A673 (cell line): ENCODE measurements around the gene GAB2. TPM values are rescaled to one million over a fixed set of nuclear protein-coding genes. Genes with fewer than 3 reads are reported as not detected.

ENCODE experiments used
- BruUV-seq: library from RNA; stranded (reverse); fragments of 400-500 nt; replicated peaks from 2 replicates; lab custom pipeline; 2021; lab: Mats Ljungman, UMichigan
- CTCF ChIA-PET: fragments of 300-600 bp; sonication (Branson Sonifier 250); formaldehyde crosslinking; loops from one replicate; lab custom pipeline; 2022; ENCODE audit warnings: antibody characterized with exemption; lab: Charles Lee
- POLR2A ChIA-PET: fragments of 300-600 bp; sonication (Branson Sonifier 250); formaldehyde crosslinking; loops from one replicate; lab custom pipeline; 2022; ENCODE audit warnings: antibody characterized with exemption; ENCODE audit not compliant: low non-redundant PET; lab: Charles Lee
- DNase-seq: peaks from one replicate; pipeline ENCODE4 v3.0.0-alpha.2; 2015; ENCODE audit warnings: low spot score
- H3K27ac ChIP-seq: fragments of 200-600 bp; sonication (generic); 2 replicates; pipeline ENCODE4 v1.5.1; 2016; ENCODE audit warnings: mixed run types, low read depth, mild to moderate bottlenecking, mixed read lengths, antibody characterized with exemption, low read length; ENCODE audit not compliant: poor library complexity, severe bottlenecking
- H3K27me3 ChIP-seq: fragments of 200-600 bp; sonication (generic); replicated peaks from 2 replicates; pipeline ENCODE4 v1.6.1; 2017; ENCODE audit warnings: mixed run types, low read depth, mild to moderate bottlenecking, mixed read lengths, antibody characterized with exemption, low read length; ENCODE audit not compliant: insufficient read depth, poor library complexity
- H3K36me3 ChIP-seq: fragments of 200-600 bp; sonication (generic); 2 replicates; pipeline ENCODE4 v1.6.1; 2016; ENCODE audit warnings: mixed run types, mild to moderate bottlenecking, mixed read lengths, antibody characterized with exemption, low read length; ENCODE audit not compliant: insufficient read depth, poor library complexity, severe bottlenecking
- H3K4me1 ChIP-seq: fragments of 200-600 bp; sonication (generic); 2 replicates; pipeline ENCODE4 v1.6.1; 2017; ENCODE audit warnings: mixed run types, mild to moderate bottlenecking, mixed read lengths, antibody characterized with exemption, low read length; ENCODE audit not compliant: insufficient read depth, poor library complexity, severe bottlenecking
- H3K4me3 ChIP-seq: fragments of 200-600 bp; sonication (generic); 2 replicates; pipeline ENCODE4 v1.5.1; 2016; ENCODE audit warnings: low read depth, mixed run types, mild to moderate bottlenecking, mixed read lengths, low read length; ENCODE audit not compliant: poor library complexity, severe bottlenecking
- H3K9me3 ChIP-seq: fragments of 200-600 bp; sonication (generic); 2 replicates; pipeline ENCODE4 v1.6.1; 2016; ENCODE audit warnings: mixed run types, low read depth, mild to moderate bottlenecking, mixed read lengths, antibody characterized with exemption, low read length; ENCODE audit not compliant: poor library complexity, severe bottlenecking
- CTCF ChIP-seq: fragments of 300-800, 200-600 bp; sonication (generic); conservative IDR thresholded peaks from 2 replicates; pipeline ENCODE4 v1.5.1; 2017; ENCODE audit warnings: low read depth, mild to moderate bottlenecking, antibody characterized with exemption, low read length, moderate library complexity, mixed read lengths
- EZH2 ChIP-seq: fragments of 200-600 bp; sonication (generic); IDR thresholded peaks from 2 replicates; pipeline ENCODE4 v1.6.1; 2017; ENCODE audit warnings: borderline replicate concordance, low read depth, mild to moderate bottlenecking, mixed read lengths, antibody characterized with exemption, low read length; ENCODE audit not compliant: poor library complexity, severe bottlenecking
- intact Hi-C: fragments of 100-400 bp; cut with micrococcal nuclease; formaldehyde crosslinking; loops from one replicate; pipeline ENCODE4 v1.10.0; 2022; ENCODE audit not compliant: unreplicated experiment
- total RNA-seq: library from RNA; stranded (reverse); gene quantifications from 2 replicates; pipeline ENCODE4 v1.2.3, GENCODE V29; 2021

Gene GAB2
- total RNA-seq, 1 experiment from 2014 or later: 21.5 TPM

GRCh38 chr11:78405805-78406204 lies 11.8 kb downstream of the GAB2 start:
- ChIA-PET POLR2A (no interaction called here), CTCF (no interaction called here)
- H3K36me3 ChIP-seq: no peaks in the 10 kb centered on the region
- H3K27ac ChIP-seq: no peak overlapping the region
- BruUV-seq: no TSS peak
- peaks cover 7% of the 10 kb centered on the region for H3K4me1 ChIP-seq
- no peak for TF ChIP-seq CTCF
- no peak for TF ChIP-seq EZH2
- no peaks in the 10 kb centered on the region for H3K27me3 ChIP-seq
- DNase-seq: no peak
- H3K4me3 ChIP-seq: no peak overlapping the region
- intact Hi-C loops: no loop called here
- H3K9me3 ChIP-seq: peaks cover 19% of the 10 kb centered on the region

- no peaks in the 10 kb centered on the region for H3K36me3 ChIP-seq
- H3K27ac ChIP-seq: no peak overlapping the region
- DNase-seq: no peak
- peaks cover 10% of the 10 kb centered on the region for H3K4me1 ChIP-seq
- peaks cover 2% of the 10 kb centered on the region for H3K9me3 ChIP-seq
- CTCF ChIA-PET: interaction anchor here (0.6 kb wide), 1 partner anchor 698 kb away, joined by 4 read pairs; no protein-coding TSS in a partner anchor
- intact Hi-C loops: no loop called here
- no peaks in the 10 kb centered on the region for H3K27me3 ChIP-seq
- H3K4me3 ChIP-seq: no peak overlapping the region
- no TSS peak for BruUV-seq
- POLR2A ChIA-PET: no interaction called here
- no peak for TF ChIP-seq EZH2
- TF ChIP-seq CTCF: no peak
Measured at GRCh38 chr11:78403781-78404180, 13.8 kb downstream of the GAB2 start.

- Histone ChIP-seq H3K9me3 (no peaks in the 10 kb centered on the region), H3K27me3 (no peaks in the 10 kb centered on the region), H3K4me1 (peaks cover 10% of the 10 kb centered on the region), H3K36me3 (no peaks in the 10 kb centered on the region), H3K27ac (no peak overlapping the region), H3K4me3 (no peak overlapping the region)
- POLR2A ChIA-PET: no interaction called here
- DNase-seq: no peak
- CTCF ChIA-PET: interaction anchor here (0.6 kb wide), 1 partner anchor 11 kb away, joined by 3 read pairs; no protein-coding TSS in a partner anchor
- intact Hi-C loops: no loop called here
- no TSS peak for BruUV-seq
- TF ChIP-seq EZH2 (no peak), CTCF (no peak)
Measured at GRCh38 chr11:78402847-78403246, 14.8 kb downstream of the GAB2 start.
